H1 (cell line): ENCODE measurements around the gene HLF.

Experiments used
- ATF2 ChIP-seq: IDR thresholded peaks from 2 replicates; pipeline ENCODE4 v1.6.1; 2012; ENCODE audit warnings: low read length, inconsistent platforms
- CEBPB ChIP-seq: IDR thresholded peaks from 2 replicates; pipeline ENCODE4 v1.6.1; 2012; ENCODE audit warnings: low read depth, low read length
- CTCF ChIP-seq, 3 experiments: IDR thresholded peaks; 1 replicate in 2 of 3; 2 replicates in 1 of 3; pipeline versions ENCODE4 v1.5.1 to v1.6.1; 2011; ENCODE audit warnings: low read length in 3 of 3, mild to moderate bottlenecking in 3 of 3, inconsistent platforms in 2 of 3, low read depth in 1 of 3, moderate library complexity in 1 of 3; ENCODE audit not compliant: insufficient read depth in 1 of 3; ENCODE audit errors: control extremely low read depth in 1 of 3
- EZH2 ChIP-seq: fragments of 200-600 bp; sonication (generic); IDR thresholded peaks from 2 replicates; pipeline ENCODE4 v1.7.1; 2012; ENCODE audit warnings: low read depth, mild to moderate bottlenecking, moderate library complexity, low read length, inconsistent platforms; ENCODE audit not compliant: severe bottlenecking
- JUN ChIP-seq: IDR thresholded peaks from 2 replicates; pipeline ENCODE4 v1.6.1; 2011; ENCODE audit warnings: low read depth, mild to moderate bottlenecking, improper control_type of control experiment, low read length
- KDM1A ChIP-seq: fragments of 200-600, 300-600 bp; sonication (generic); IDR thresholded peaks from 2 replicates; pipeline ENCODE4 v1.7.1; 2016; ENCODE audit warnings: mild to moderate bottlenecking, low read length, borderline replicate concordance
- NRF1 ChIP-seq: IDR thresholded peaks from 2 replicates; pipeline ENCODE4 v1.6.1; 2011; ENCODE audit warnings: mild to moderate bottlenecking, low read depth, low read length, improper control_type of control experiment
- POLR2A ChIP-seq, 2 experiments: IDR thresholded peaks; 1 replicate in 1 of 2; 2 replicates in 1 of 2; pipeline ENCODE4 v1.6.1; 2011; ENCODE audit warnings: low read depth in 2 of 2, low read length in 2 of 2, mild to moderate bottlenecking in 2 of 2; ENCODE audit errors: control extremely low read depth in 1 of 2
- POLR2AphosphoS5 ChIP-seq: IDR thresholded peaks from 2 replicates; pipeline ENCODE4 v1.6.1; 2011; ENCODE audit warnings: low read depth, low read length
- RNF2 ChIP-seq: fragments of 200-900, 300-1000 bp; sonication (generic); IDR thresholded peaks from 2 replicates; pipeline ENCODE4 v1.7.1; 2016; ENCODE audit warnings: borderline replicate concordance, low read depth, mild to moderate bottlenecking, antibody characterized with exemption, low read length; ENCODE audit not compliant: poor library complexity, severe bottlenecking; ENCODE audit errors: missing control alignments
- SP1 ChIP-seq: IDR thresholded peaks from 2 replicates; pipeline ENCODE4 v1.6.1; 2011; ENCODE audit warnings: low read depth, low read length
- TAF1 ChIP-seq: IDR thresholded peaks from 2 replicates; pipeline ENCODE4 v1.6.1; 2011; ENCODE audit warnings: mild to moderate bottlenecking, low read depth, low read length
- TBP ChIP-seq: IDR thresholded peaks from 2 replicates; pipeline ENCODE4 v1.6.1; 2011; ENCODE audit warnings: low read depth, low read length, improper control_type of control experiment

- TF ChIP-seq CTCF (IDR thresholded peaks at IDR 0.05; ENCODE audit: control extremely low read depth in 1 of 3, insufficient read depth in 1 of 3, low read depth in 1 of 3, low read length in 3 of 3) (no peak), EZH2 (peak; percentile 33), POLR2A (IDR thresholded peaks at IDR 0.05; ENCODE audit: control extremely low read depth in 1 of 2, low read depth in 2 of 2, low read length in 2 of 2) (peak in 1 of 2 experiments; percentile 55; a peak in 1 of 3 replicates), NRF1 (no peak), SP1 (no peak; the same call in 1 of the 2 replicates), CEBPB (no peak), POLR2AphosphoS5 (peak; percentile 54; the same call in 1 of the 2 replicates), TBP (no peak), KDM1A (no peak), RNF2 (no peak), TAF1 (no peak; the same call in none of the 2 replicates), JUN (no peak), ATF2 (no peak)
Observed at GRCh38 chr17:55238179-55238930, 26.4 kb upstream of the HLF start.
